ACHN (cell line): Measurements from ENCODE around the gene ATG16L1.
"Not testable (repeated sequence)": the region's sequence is repeated elsewhere in the genome, so short reads cannot be mapped to it uniquely, and the experiment has no call there.

Experiments used
- DNase-seq: peaks from one replicate; pipeline ENCODE4 v3.0.0-alpha.2; 2015
- in situ Hi-C: cut with HindIII; loops from 2 replicates; pipeline ENCODE4 v1.10.0; 2017; ENCODE audit warnings: low sequenced_read_pairs, low pct_ligation_motif_present, low pct_unique_long_range_greater_than_20kb

ATG16L1 gene

GRCh38 chr2:233317196-233317943 lies 65.9 kb downstream of the ATG16L1 start:
- in situ Hi-C loops, result no loop called here
- no peak for DNase-seq

- in situ Hi-C loops, result no loop called here
- DNase-seq, result no peak
Observed at GRCh38 chr2:233319256-233319655, 67.8 kb downstream of the ATG16L1 start.

GRCh38 chr2:233320470-233320869 lies 69.0 kb downstream of the ATG16L1 start:
- in situ Hi-C loops, result no loop called here
- no peak for DNase-seq

GRCh38 chr2:233321166-233321565 lies 69.7 kb downstream of the ATG16L1 start:
- no peak for DNase-seq
- in situ Hi-C loops, result no loop called here

- in situ Hi-C loops, result no loop called here
- no peak for DNase-seq
Observed at GRCh38 chr2:233323851-233324250, 72.4 kb downstream of the ATG16L1 start.

GRCh38 chr2:233325256-233325655 lies 73.8 kb downstream of the ATG16L1 start:
- in situ Hi-C loops, result no loop called here
- no peak for DNase-seq

GRCh38 chr2:233325814-233326213 lies 74.3 kb downstream of the ATG16L1 start:
- in situ Hi-C loops, result no loop called here

GRCh38 chr2:233326500-233326899 lies 75.0 kb downstream of the ATG16L1 start:
- no peak for DNase-seq
- in situ Hi-C loops, result no loop called here

More at GRCh38 chr2:233325814-233326213, 74.3 kb downstream of the ATG16L1 start:
- DNase-seq, result no peak

- in situ Hi-C loops, result no loop called here
- no peak for DNase-seq
Observed at GRCh38 chr2:233328922-233329321, 77.4 kb downstream of the ATG16L1 start.

- no peak for DNase-seq
- in situ Hi-C loops, result no loop called here
Observed at GRCh38 chr2:233329489-233330135, 78.1 kb downstream of the ATG16L1 start.

GRCh38 chr2:233331536-233331935 lies 80.1 kb downstream of the ATG16L1 start:
- no peak for DNase-seq
- in situ Hi-C loops, result no loop called here

GRCh38 chr2:233332125-233332524 lies 80.7 kb downstream of the ATG16L1 start:
- in situ Hi-C loops, result no loop called here
- no peak for DNase-seq

- no peak for DNase-seq
- in situ Hi-C loops, result no loop called here
Observed at GRCh38 chr2:233334915-233335314, 83.4 kb downstream of the ATG16L1 start.

GRCh38 chr2:233336091-233336490 lies 84.6 kb downstream of the ATG16L1 start:
- DNase-seq, in situ Hi-C loops: not testable (repeated sequence)

- in situ Hi-C loops, result no loop called here
- DNase-seq, result no peak
Observed at GRCh38 chr2:233336541-233336940, 85.1 kb downstream of the ATG16L1 start.

GRCh38 chr2:233338046-233338445 lies 86.6 kb downstream of the ATG16L1 start:
- no peak for DNase-seq
- in situ Hi-C loops, result no loop called here

GRCh38 chr2:233338812-233339368 lies 87.4 kb downstream of the ATG16L1 start:
- in situ Hi-C loops, result no loop called here
- DNase-seq, result no peak

- DNase-seq, result no peak
- in situ Hi-C loops, result no loop called here
Observed at GRCh38 chr2:233339427-233339826, 88.0 kb downstream of the ATG16L1 start.

- DNase-seq, result no peak
- in situ Hi-C loops, result no loop called here
Observed at GRCh38 chr2:233341296-233341695, 89.8 kb downstream of the ATG16L1 start.

GRCh38 chr2:233342301-233342700 lies 90.8 kb downstream of the ATG16L1 start:
- in situ Hi-C loops, result no loop called here
- DNase-seq, result no peak
